GM11168 (cell line): ENCODE measurements around the gene AFG1L.
"Not testable (repeated sequence)": the region's sequence is repeated elsewhere in the genome, so short reads cannot be mapped to it uniquely, and the experiment has no call there.

Experiments
- in situ Hi-C: fragments of 300-500 bp; cut with MboI; formaldehyde crosslinking; loops from one replicate; pipeline ENCODE4 v1.12.0; 2022; ENCODE audit warnings: low sequenced_read_pairs; ENCODE audit not compliant: unreplicated experiment

Gene AFG1L

DNA sequence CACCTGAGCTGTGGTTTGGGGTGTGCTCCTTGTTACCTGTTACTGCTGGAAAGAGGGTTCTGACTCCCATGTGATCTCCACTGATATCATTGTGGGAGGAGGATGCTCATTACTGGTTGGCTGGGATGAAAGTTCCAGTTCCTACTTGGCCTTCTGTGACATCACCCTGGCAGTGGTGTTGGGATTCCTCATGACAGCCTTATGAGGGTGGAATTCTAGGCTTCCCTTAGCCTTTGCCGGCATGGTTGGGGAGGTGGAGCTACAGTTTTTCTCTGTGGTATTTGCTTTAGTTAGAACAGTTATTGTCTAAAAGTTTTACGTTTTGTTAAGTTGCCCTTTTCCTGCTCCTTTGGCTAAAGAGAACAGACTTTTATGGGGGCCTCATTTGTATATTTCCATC is 112.1 kb downstream of the AFG1L start:
- in situ Hi-C loops, result no loop called here

DNA sequence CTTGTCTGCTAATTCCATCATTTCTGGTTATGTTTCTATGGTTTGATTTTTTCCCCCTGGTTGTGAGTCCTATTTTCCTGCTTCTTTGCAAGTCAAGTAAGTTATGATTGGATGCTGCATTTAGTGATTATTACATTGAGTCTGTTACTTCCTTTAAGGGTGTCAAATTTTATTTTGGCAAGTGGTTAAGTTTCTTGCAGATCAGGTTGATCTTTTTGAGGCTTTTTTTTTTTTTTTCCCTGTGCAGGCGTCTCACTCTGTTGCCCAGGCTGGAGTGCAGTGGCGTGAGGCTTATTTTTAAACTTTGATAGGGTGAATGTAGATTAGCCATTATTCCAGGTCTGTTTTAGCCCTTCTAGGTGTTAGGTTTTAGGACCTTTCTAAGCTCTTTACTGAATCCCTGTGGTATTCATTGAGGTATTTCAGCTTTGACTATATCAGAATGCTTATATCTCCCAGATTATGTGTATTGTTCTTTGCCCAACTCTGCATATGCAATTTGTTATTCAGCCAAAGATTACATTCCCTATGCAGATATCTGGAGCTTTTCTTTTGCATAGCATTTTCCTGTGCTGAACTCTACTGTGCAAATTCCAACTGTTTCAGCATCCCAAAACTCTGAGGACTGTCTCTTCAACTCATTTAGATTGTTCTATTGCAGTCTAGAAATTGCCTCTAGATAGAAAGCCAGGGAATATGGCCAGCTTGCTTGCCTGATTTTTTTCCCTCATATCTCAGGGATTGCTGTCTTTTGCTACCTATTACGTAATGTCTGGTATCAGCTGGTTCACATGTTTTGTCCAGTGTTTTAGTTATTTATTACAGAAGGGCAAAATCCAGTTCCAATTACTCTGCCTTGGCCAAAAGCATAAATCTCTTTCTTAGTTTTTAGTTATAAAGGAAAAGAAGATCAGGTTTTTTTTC is 113.3 kb downstream of the AFG1L start:
- in situ Hi-C loops, result no loop called here

DNA sequence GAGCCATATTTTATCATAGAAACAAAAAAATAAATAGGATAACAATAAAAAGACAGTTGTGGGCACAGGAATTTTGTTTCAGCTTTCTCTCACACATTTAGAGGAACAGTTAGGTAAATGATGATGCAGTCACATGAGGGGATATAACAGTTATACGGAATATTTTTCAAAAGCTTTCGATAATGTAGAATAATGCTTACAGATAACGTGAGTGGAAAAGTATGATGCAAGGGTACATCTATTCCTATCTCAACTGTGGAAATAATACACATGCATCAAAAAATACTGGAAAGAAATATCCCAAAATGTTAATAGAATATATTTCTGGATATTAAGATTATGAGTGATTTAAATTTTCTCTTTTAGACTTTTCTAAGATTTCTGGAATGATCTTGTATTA is 114.0 kb downstream of the AFG1L start:
- in situ Hi-C loops, result no loop called here

DNA sequence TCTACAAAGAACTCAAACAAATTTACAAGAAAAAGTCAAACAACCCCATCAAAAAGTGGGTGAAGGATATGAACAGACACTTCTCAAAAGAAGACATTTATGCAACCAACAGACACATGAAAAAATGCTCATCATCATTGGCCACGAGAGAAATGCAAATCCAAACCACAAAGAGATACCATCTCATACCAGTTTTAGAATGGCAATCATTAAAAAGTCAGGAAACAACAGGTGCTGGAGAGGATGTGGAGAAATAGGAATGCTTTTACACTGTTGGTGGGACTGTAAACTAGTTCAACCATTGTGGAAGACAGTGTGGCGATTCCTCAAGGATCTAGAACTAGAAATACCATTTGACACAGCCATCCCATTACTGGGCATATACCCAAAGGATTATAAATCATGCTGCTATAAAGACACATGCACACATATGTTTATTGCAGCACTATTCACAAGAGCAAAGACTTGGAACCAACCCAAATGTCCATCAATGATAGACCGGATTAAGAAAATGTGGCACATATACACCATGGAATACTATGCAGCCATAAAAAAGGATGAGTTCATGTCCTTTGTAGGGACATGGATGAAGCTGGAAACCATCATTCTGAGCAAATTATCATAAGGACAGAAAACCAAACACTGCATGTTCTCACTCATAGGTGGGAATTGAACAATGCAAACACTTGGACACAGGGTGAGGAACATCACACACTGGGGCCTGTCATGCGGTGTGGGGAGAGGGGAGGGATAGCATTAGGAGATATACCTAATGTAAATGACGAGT is 121.4 kb downstream of the AFG1L start:
- in situ Hi-C loops, result not testable (repeated sequence)

DNA sequence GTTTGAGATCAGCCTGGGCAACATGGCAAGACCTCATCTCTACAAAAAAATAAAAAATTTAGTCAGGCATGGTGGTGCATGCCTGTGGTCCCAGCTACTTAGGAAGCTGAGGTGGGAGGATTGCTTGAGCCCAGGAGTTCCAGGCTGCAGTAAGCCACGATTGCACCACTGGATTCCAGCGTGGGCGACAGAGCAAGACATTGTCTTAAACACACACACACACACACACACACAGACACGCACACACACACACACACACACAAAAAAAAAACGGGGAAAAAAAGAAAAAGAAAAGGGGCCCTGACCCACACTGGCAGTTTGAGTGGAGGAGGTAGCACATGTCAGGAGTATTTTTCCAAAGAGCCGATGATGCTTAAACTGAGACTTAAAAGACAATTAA is 122.2 kb downstream of the AFG1L start:
- in situ Hi-C loops, result no loop called here

DNA sequence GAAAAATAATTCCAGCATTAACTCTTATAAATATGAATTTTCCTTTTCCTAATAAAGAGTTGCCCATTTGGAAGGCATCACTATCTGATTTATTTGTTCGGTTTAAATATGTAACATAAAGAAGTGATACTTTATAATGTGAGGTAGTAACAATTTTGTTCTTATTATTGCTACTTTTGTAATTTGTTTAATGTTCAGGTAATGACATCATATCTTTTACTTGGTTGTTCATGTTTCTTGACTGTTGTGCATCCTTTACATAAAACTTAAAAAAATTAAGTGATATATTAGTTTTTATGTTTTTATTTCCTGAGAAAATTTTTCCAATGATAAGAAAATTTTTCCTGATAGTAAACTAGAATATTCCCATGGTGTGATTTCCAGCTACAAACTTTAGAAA is 124.6 kb downstream of the AFG1L start:
- in situ Hi-C loops, result no loop called here

DNA sequence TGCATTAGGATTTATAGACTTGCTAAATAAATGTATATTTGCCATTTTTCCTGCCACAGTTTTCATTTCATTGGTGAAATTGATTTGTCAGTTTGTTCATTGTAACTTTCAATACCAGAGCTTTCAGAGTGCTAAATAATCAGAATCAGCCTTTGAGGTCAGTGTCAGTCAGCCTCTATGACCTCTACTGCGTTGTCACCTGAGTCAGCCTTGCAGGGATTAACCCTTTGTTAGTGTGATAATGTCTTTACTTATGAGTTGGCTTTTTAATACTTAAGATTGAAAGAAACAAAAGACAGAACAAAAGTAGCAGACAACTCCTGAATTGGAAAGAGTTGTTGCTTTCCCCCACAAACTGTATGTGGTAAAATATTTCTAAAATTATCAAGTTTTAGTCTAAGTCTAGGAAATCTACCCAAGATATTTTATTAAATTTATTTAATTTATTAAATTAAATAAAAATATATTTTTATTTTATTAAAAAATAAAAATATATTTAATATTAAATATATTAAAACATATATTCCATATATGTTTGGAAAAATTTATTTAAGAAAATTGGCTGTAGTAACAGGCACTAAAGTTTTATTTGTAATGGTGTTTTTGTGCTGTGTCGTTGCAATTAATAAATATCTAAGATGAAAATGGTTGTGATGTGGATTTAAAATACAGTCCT is 125.2 kb downstream of the AFG1L start:
- in situ Hi-C loops, result no loop called here

DNA sequence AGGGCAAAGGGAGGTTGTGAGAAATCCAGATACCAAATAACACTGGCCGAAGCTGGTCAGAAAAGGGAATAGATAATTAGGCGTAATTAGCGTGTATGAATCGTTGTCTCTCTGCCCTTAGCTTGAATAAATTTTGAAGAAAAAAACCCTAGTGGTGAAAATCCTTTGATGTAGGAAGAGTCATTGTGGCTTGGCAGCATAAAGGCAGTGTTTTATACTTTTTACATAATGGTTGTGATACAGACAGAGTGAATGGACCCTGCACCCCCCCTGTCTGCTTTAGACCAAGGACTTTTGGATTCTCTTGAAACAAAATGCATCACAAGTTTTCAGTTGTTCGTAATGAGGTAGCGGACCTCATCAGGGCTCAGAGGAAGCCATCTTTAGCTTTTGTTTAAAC is 126.5 kb downstream of the AFG1L start:
- in situ Hi-C loops, result no loop called here

DNA sequence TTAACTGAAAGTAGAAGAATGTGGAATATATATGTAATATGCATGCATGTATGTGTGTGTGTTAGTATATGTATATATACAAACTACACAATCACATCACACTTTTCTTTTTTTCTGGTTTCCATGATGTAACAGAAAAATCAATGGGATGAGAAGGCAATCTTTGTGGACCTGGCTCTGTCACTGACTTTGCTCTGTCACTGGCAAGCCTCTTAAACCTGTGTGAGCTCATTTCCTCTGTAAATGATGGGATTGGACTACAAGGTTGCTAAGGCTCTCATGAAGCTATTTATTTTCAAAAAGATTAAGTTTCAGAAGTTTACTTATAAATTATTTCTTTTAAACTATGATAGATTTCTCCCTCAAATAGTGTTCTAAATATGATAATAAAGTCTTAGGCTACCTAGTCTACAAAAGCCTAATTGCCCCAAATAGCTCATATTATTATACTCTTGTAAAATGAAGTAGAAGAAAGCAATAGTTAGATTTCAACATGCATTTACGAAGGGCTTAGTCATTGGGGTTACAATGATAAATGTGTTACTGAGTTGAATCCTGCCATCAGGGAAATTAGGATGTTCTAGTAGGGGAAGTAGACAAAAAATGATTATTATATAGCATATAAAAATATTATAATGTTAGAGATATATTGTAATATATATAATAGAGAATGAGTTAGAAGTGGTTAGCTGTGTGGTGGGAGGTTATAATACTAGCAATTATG is 129.3 kb downstream of the AFG1L start:
- in situ Hi-C loops, result no loop called here

DNA sequence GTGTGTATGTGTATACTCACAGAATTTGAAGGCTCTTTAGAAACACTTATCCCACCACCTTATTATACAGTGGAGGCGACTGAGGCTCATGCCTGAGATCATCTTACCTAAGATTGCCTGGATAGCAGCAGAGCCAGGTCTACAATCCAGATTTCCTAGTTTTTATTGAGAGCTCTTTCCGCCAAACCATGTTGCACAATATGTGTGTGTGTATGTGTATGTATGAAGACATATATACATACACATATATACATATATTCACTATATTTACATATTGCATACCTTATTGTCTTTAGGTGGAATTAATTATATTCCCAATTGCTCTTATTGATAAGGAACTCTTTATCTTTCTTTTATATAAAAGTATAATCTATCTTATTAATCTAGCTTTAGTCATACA is 130.6 kb downstream of the AFG1L start:
- in situ Hi-C loops, result no loop called here

DNA sequence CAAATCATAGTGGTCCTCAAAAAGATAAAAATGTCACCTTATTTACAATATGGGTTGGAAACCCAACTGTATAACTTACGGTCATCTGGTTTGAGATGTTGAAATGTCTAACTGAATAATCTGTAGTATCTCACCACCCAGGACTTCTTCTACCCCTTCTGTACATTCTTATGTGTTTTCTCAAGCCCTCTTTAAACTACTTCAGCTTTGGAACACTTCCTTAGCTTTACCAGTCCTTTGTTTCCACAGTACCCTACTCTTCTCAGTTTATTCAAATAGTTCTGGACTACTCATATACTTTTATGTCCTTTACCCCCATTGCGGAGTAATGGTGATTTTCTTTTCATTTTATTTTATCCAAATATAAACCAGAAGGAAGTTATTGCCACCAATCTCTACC is 137.3 kb downstream of the AFG1L start:
- in situ Hi-C loops, result no loop called here

DNA sequence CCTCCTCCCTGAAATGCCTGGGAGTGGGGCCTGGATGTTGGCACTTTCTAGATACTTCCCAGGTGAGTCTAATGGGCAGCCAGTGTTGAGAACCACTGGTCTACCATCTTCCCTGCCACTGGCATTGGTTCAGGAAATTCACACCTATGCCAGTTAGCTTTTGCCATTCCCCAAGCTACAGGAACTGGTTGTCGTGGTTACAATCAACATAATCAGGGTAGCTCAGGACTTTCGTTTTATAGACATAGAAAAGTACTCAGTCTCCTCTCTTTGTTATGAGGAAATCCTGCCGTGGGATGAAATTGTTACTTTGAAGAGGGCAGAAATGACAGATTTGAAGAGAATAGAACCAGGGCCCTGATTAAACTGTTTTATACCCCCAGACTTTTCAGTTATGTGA is 137.9 kb downstream of the AFG1L start:
- in situ Hi-C loops, result no loop called here

DNA sequence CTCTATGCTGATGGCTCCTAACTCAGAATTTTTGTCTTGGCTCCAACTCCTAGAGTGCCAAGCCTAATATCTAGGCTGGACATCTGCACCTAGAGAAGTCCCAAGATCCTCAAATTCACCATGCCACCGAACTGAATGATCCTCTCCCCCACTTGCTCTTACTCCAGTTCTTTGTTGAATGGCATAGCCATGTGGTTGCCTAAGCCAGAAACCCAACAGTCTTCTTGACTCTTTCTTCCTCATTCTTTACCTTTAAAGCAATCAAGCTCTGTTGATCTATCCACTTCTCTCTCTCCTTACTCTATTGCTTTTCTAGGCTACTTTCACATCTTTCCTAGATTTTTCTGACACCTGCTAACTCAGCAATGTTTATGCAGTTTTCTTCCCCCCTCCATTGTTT is 139.4 kb downstream of the AFG1L start:
- in situ Hi-C loops, result no loop called here

DNA sequence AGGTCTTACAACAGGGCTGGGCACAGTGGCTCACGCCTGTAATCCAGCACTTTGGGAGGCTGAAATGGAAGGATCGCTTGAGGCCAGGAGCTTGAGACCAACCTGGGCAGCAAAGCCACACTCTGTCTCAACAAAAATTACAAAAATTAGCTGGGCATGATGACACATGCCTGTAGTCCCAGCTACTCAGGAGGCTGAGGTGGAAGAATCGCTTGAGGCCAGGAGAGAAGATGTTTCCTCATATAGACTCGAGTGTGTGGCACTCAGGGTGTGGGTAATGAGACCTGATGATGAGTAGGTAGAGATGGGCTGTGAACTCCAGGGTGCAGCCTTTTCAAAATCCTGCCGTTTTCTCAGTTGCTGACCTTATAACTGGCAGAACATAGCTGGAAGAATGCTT is 140.5 kb downstream of the AFG1L start:
- in situ Hi-C loops, result no loop called here

DNA sequence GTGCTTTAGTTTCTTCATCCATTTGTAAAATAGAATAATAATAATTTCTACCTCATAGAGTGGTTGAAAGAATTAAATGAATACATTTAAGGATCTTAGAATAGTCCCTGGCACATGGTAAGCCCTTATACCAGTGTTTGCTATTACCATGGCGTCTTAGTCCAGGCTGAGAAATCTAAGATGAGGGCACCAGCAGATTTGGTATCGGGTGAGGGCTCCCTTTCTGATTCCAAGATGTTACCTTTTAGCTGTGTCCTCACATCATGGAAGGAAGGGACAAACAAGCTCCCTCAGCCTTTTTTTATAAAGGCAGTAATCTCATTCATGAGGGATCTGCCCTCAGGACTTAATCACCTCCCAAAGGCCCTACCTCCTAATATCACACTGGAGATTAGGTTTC is 141.9 kb downstream of the AFG1L start:
- in situ Hi-C loops, result no loop called here

DNA sequence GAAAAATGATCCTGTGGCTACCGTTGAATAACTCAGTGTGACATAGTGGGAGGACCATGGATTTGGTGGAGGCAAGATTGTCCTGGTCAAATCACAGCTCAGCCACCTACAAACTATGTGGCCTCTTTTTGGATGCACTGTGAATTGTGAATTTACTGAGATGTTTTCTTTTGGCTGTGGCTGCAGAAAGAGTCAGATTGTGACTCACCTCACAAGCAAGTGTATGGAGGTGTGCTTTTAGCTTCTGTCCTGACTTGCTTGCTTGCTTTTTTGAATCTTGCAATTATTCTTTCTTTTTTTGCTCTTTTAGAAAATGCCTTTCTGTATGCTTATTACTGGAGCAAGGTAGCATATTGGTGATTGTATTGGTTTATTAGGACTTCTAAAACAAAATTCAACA is 143.0 kb downstream of the AFG1L start:
- in situ Hi-C loops, result no loop called here

DNA sequence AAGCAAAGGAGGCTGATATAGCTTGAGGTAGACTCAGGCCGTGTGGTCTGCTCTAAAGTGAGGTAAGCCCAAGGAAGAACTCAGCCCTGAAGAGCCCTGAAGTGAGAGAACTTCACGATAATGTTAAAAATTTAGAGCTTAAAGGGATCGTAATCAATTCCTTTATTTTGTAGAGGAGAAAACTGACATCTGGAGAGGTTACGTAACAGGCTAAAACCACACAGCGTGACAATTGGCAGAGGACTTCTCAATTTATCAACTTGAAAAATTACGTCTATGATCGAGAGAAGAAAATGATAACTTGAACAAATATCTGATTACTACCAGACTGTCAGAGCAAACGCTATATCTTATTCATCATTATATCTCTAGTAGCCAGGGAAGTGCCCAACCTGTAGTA is 144.1 kb downstream of the AFG1L start:
- in situ Hi-C loops, result no loop called here

DNA sequence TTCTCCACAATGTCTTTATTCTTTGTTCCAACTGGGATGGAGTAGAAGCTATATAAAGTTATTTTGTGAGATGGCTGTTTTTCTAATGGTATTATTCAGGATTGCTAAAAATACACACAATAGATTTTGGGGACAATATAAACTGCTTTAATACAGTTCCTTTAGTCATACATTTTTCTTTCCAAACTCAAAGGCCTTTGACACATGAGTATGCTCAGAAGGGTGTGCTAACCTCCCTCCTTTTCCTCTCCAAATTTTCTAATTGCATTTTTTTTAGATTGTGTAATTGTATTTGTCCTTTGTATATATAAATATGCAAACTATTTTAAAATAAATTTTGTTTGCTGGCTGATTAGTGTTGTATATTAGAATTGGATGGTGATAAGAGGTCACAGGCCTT is 146.3 kb downstream of the AFG1L start:
- in situ Hi-C loops, result no loop called here

DNA sequence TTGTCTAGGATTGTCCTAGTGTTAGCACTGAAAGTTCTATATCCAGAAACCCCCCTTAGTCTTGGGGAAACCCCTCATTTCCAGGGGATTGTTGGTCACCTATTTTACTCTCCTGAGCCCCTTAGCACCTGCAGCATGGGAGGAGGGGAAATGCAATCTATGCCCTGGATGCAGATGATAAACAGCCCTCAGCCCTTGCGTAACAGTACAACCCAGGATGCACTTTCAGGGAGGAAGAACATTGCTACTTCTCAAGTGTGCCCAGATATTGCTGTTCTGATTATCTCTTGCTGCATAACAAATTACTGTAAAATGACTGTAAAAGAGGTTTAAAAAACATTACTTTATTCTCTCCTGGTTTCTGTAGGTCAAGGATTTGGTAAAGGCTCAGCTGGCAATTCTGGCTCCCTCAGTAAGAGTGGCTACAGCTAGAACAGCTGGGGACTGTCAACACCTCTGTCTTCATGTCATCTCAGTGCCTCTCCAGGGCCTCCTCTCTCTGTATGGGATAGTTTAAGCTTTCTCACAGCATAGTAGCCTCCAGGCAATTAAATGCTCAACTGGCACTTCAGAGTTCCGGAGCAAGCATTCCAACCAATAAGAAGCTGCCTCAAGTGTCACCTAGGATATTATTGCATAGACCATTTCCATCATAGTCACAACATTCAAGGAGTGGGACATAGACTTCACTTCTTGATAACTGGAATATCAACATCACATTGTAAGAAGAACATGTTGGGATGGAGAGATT is 148.1 kb downstream of the AFG1L start:
- in situ Hi-C loops, result no loop called here
